Activated CD4-positive, CD25-positive, alpha-beta regulatory T cell treated with anti-CD3 and anti-CD28 coated beads, Interleukin-2, amount 50 U/mL, for 24 hours (primary cell): Measurements from ENCODE around the gene ZNF580.

Experiments
- ATAC-seq, 2 donors: fragments of 150-1000 bp; cut with Tn5 transposase; one replicate each; pipeline ENCODE4 v1.10.0; 2021; ENCODE audit warnings: mild to moderate bottlenecking in 1 of 2, moderate library complexity in 1 of 2

ZNF580 gene

GRCh38 chr19:55606471-55606787 is 34.4 kb upstream of the ZNF580 start:
- no peak for ATAC-seq

DNA sequence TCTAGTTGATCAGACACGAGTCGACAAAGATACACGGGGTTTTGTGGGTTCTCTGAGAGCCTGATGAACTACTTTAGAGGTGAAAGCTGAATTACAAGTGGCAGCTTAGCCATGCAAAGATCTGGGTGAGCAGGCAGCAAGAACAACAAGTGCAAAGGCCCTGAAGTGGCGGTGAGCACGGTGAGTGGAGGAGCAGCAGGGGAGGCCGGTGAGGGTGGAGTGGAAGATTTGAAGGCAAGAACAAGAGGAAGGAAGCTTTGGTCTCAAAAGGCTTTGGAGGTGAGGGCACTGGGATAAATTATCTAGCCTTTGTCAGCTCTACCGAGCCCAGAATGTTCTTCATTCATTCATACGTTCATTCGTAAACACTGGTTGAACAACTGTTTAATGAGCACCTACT is 34.0 kb upstream of the ZNF580 start:
- ATAC-seq = no peak

DNA sequence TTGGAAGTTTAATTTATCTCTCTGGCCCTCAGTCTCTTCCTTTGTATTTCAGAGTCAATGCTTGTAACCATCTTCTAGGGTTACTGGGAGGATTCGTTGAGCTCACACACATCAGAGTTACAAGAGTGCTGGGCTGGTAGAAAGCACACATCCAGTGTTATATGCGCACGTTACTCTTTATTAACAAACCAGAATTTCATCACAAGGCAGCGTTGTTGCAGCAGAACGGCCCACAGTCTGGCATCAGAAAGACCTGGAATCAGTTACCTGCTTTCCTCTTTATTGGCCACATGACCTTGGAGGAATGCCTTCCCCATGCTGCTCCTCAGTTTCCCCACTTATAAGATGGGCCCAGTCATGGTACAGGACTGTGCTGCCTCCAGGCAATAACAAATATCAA is 31.5 kb upstream of the ZNF580 start:
- ATAC-seq = no peak

GRCh38 chr19:55611300-55611982 is 29.4 kb upstream of the ZNF580 start:
- no peak for ATAC-seq

- ATAC-seq = no peak
These were observed 28.7 kb upstream of the ZNF580 start for GRCh38 chr19:55611983-55612645.

DNA sequence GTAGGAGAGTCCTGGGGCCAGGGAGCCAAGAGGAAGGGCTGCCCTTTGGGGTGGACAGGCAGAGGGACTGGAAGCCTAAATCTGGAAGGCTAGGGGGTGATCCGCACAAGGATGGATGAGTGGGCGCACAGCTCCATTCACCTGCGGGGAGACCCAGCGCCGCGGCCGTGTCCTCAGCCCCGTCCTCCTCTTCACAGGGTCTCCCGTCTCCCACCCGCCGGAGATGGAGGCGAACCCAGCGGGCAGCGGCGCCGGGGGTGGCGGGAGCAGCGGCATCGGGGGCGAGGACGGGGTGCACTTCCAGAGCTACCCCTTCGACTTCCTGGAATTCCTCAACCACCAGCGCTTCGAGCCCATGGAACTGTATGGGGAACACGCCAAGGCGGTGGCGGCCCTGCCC is 27.4 kb upstream of the ZNF580 start:
- no peak for ATAC-seq

DNA sequence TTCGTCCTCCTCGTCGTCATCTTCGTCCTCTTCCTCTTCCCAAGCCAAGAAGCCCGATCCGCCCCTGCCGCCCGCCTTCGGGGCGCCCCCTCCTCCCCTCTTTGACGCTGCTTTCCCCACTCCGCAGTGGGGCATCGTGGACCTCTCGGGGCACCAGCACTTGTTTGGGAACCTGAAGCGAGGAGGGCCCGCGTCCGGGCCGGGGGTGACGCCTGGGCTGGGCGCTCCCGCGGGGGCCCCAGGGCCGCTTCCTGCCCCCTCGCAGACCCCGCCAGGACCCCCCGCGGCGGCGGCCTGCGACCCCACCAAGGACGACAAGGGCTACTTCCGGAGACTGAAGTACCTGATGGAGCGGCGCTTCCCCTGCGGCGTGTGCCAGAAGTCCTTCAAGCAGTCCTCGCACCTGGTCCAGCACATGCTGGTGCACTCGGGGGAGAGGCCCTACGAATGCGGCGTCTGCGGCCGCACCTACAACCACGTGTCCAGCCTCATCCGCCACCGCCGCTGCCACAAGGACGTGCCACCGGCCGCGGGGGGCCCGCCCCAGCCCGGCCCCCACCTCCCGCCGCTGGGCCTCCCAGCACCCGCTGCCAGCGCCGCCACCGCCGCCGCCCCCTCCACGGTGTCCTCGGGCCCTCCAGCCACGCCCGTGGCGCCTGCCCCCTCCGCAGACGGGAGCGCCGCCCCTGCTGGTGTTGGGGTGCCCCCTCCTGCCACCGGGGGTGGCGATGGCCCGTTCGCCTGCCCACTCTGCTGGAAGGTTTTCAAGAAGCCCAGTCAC is 26.7 kb upstream of the ZNF580 start:
- ATAC-seq = no peak

DNA sequence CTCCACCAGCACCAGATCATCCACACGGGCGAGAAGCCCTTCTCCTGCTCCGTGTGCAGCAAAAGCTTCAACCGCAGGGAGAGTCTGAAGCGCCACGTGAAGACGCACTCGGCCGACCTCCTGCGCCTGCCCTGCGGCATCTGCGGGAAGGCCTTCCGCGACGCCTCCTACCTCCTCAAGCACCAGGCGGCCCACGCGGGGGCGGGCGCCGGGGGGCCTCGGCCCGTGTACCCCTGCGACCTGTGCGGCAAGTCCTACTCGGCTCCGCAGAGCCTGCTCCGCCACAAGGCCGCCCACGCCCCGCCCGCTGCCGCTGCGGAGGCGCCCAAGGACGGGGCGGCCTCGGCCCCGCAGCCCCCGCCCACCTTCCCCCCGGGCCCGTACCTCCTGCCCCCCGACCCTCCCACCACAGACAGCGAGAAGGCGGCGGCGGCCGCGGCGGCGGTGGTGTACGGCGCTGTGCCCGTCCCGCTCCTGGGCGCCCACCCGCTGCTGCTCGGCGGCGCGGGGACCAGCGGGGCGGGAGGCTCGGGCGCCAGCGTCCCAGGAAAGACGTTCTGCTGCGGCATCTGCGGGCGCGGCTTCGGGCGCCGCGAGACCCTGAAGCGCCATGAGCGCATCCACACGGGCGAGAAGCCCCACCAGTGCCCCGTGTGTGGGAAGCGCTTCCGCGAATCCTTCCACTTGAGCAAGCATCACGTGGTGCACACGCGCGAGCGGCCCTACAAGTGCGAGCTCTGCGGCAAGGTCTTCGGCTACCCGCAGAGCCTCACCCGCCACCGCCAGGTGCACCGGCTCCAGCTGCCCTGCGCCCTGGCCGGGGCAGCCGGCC is 25.9 kb upstream of the ZNF580 start:
- ATAC-seq = no peak

DNA sequence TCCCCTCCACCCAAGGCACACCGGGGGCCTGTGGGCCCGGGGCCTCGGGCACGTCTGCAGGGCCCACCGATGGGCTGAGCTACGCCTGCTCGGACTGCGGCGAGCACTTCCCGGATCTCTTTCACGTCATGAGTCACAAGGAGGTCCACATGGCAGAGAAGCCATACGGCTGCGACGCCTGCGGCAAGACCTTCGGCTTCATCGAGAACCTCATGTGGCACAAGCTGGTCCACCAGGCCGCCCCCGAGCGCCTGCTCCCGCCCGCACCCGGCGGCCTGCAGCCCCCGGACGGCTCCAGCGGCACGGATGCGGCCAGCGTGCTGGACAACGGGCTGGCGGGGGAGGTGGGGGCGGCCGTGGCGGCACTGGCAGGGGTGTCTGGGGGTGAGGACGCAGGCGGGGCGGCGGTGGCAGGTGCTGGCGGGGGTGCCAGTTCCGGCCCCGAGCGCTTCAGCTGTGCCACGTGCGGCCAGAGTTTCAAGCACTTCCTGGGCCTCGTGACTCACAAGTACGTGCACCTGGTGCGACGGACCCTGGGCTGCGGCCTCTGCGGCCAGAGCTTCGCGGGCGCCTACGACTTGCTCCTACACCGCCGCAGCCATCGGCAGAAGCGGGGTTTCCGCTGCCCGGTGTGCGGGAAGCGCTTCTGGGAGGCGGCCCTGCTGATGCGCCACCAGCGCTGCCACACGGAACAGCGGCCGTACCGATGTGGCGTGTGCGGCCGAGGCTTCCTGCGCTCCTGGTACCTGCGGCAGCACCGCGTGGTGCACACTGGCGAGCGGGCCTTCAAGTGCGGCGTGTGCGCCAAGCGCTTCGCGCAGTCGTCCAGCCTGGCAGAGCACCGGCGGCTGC is 25.0 kb upstream of the ZNF580 start:
- ATAC-seq = no peak

GRCh38 chr19:55616395-55616875 is 24.4 kb upstream of the ZNF580 start:
- no peak for ATAC-seq

GRCh38 chr19:55617426-55617825 is 23.4 kb upstream of the ZNF580 start:
- no peak for ATAC-seq

GRCh38 chr19:55618426-55618825 is 22.4 kb upstream of the ZNF580 start:
- ATAC-seq = no peak

DNA sequence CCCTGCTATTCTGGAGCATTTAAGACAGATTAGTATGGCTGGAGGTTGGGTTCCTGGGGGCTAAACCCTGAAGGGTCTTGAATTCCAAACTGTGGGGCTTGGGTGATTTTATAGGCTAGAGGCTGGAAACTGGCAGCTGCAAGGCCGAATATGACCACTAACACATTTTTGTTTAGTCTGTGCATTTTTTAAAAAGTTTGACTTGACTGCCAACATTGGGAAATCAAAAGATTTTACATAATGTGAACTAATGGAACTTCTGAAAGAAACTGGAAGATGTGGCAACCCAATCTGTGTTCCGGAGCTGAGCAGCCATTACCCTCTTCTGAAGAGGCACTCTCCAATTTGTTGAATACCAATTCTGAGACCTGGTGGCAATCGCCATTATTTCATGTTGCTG is 21.5 kb upstream of the ZNF580 start:
- no peak for ATAC-seq

DNA sequence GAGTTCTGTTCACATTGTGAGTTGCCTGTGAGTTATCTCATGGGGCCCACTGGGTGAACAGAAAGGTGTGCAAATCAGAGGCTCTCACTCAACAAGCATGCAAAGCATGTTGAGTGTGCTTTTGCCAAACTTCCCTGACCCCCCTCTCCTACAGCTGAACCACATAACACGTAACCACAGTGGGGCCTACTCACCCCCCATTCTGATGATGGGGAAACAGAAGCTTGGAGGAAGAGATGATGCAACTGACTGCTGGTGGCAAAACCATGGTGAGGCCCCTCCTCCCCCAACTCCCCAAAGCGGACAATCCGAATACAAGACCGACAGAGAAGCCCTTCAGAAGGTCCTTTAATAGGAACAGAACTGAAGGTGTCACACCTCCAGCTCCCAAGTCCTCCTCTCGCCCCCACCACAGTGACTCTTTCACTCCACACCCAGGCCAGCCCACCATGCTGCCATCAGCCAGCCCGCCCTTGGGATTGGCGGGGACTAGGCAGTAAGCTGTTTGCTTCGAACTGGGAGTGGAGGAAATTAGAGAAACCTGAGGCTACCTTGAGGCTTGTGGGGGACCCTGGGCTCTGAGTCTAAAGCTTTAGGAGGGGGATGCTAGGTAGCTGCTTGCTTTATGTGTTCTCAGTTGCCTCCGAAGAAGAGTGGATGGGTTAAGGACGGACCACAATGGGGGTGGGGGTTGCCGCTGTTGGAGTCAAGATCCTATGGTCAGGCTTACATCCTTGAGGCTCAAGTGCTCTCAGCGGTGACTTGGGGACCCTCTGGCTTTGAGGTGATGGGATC is 20.2 kb upstream of the ZNF580 start:
- no peak for ATAC-seq

- ATAC-seq = no peak
These were observed 19.6 kb upstream of the ZNF580 start for GRCh38 chr19:55621205-55621672.

DNA sequence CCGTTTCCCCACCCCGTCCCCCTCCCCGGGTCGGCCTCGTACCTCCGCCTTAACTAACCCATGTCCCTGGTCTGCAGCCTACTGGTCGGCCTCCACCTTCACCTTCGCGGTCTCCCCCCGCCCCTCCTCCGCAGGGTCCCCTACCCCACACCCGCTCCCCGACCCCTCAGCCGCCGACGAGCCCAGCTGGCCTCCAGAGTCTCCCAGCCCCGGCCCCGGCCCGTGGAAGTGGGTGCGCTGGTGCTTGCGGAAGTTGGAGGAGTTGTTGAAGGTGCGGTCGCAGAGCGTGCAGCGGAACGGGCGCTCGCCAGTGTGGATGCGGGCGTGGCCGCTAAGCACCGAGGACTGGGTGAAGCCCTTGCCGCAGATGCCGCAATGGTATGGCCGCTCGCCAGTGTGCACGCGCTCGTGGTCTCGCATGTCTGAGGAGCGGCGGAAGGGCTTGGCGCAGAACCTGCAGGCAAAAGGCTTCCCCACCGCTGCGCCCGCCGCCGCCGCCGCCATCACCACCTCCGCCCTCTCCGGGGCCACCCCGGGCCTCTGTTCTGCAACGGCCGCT is 19.1 kb upstream of the ZNF580 start:
- no peak for ATAC-seq

- no peak for ATAC-seq
These were observed 18.4 kb upstream of the ZNF580 start for GRCh38 chr19:55622242-55622969.

GRCh38 chr19:55623130-55623529 is 17.7 kb upstream of the ZNF580 start:
- ATAC-seq = no peak

GRCh38 chr19:55623561-55623960 is 17.2 kb upstream of the ZNF580 start:
- ATAC-seq = no peak
